HepG2 (cell line): Measurements from ENCODE around the gene KRTCAP2. TPM values are rescaled to one million over a fixed set of nuclear protein-coding genes. Genes with fewer than 3 reads are reported as not detected.

ENCODE experiments used
- ATRX ChIP-seq: sonication (generic); formaldehyde crosslinking; IDR thresholded peaks from 2 replicates; pipeline ENCODE4 v1.4.0; 2020; ENCODE audit warnings: missing genetic modification reagents, borderline replicate concordance
- CHCHD3 ChIP-seq: sonication (generic); formaldehyde crosslinking; IDR thresholded peaks from 2 replicates; pipeline ENCODE4 v1.8.0; 2022; ENCODE audit warnings: mild to moderate bottlenecking, missing genetic modification reagents, moderate library complexity
- ELF4 ChIP-seq: sonication (generic); formaldehyde crosslinking; IDR thresholded peaks from 2 replicates; pipeline ENCODE4 v1.5.0; 2020; ENCODE audit warnings: missing genetic modification reagents, mild to moderate bottlenecking, moderate library complexity, borderline replicate concordance
- GLI4 ChIP-seq: sonication (generic); formaldehyde crosslinking; IDR thresholded peaks from 2 replicates; pipeline ENCODE4 v1.5.1; 2020; ENCODE audit warnings: missing genetic modification reagents, mild to moderate bottlenecking, moderate library complexity, borderline replicate concordance
- MAZ ChIP-seq, 2 experiments: sonication (generic) in 1 of 2; formaldehyde crosslinking in 1 of 2; IDR thresholded peaks; 2 replicates each; pipeline versions ENCODE4 v1.5.0 to v1.6.1; 2012 to 2020; ENCODE audit warnings: low read depth in 2 of 2, mild to moderate bottlenecking in 2 of 2, borderline replicate concordance in 1 of 2, improper control_type of control experiment in 1 of 2, low read length in 1 of 2, missing genetic modification reagents in 1 of 2, moderate library complexity in 1 of 2
- MEF2D ChIP-seq: sonication (generic); formaldehyde crosslinking; IDR thresholded peaks from 2 replicates; pipeline ENCODE4 v1.5.1; 2020; ENCODE audit warnings: mild to moderate bottlenecking, missing genetic modification reagents
- MYC ChIP-seq: sonication (generic); formaldehyde crosslinking; IDR thresholded peaks from 2 replicates; pipeline ENCODE4 v1.9.0; 2021; ENCODE audit warnings: missing genetic modification reagents, borderline replicate concordance
- RELA ChIP-seq: sonication (generic); formaldehyde crosslinking; IDR thresholded peaks from 2 replicates; pipeline ENCODE4 v1.4.0; 2020; ENCODE audit warnings: missing genetic modification reagents
- RFX3 ChIP-seq: IDR thresholded peaks from 2 replicates; pipeline ENCODE4 v1.6.1; 2016; ENCODE audit warnings: missing biosample characterization, missing genetic modification reagents
- SOX5 ChIP-seq: IDR thresholded peaks from 2 replicates; pipeline ENCODE4 v1.6.1; 2016; ENCODE audit warnings: borderline replicate concordance
- TGIF2 ChIP-seq: IDR thresholded peaks from 2 replicates; pipeline ENCODE4 v1.6.1; 2016; ENCODE audit warnings: control low read depth, missing compliant biosample characterization
- TRIM24 ChIP-seq: sonication (generic); formaldehyde crosslinking; IDR thresholded peaks from 2 replicates; pipeline ENCODE4 v1.8.0; 2022; ENCODE audit warnings: mild to moderate bottlenecking, missing genetic modification reagents
- ZFP41 ChIP-seq: sonication (generic); formaldehyde crosslinking; IDR thresholded peaks from 2 replicates; pipeline ENCODE4 v1.4.0; 2020; ENCODE audit warnings: mild to moderate bottlenecking, missing genetic modification reagents, borderline replicate concordance
- ZNF713 ChIP-seq: sonication (generic); formaldehyde crosslinking; IDR thresholded peaks from 2 replicates; pipeline ENCODE4 v1.4.0; 2020; ENCODE audit warnings: mild to moderate bottlenecking, missing genetic modification reagents
- polyA plus RNA-seq, 8 experiments: library from polyadenylated mRNA; depleted of rRNA in 3 of 8; stranded (reverse) in 7 of 8; unstranded in 1 of 8; fragments of >200 nt; fragmentation: Illumina TruSeq in 4 of 8; extraction: Trizol in 4 of 8; gene quantifications; 2 replicates each; pipeline versions ENCODE4 v1.2.1 to v1.2.3, GENCODE V29; 2011 to 2016; ENCODE audit warnings: low read depth in 4 of 8, missing spikeins in 1 of 8, mixed read lengths in 1 of 8; ENCODE audit not compliant: insufficient read depth in 1 of 8
- total RNA-seq, 5 experiments: library from RNA; depleted of rRNA; stranded (reverse); fragments of >200 nt; fragmentation: Illumina TruSeq; extraction: Trizol; gene quantifications; 2 replicates each; pipeline ENCODE4 v1.2.3, GENCODE V29; 2016; ENCODE audit warnings: low read depth in 1 of 5
- TF ChIP-seq, protein P1 (sequence below): sonication (generic); formaldehyde crosslinking; IDR thresholded peaks from 2 replicates; pipeline ENCODE4 v1.5.0; 2020; ENCODE audit warnings: mild to moderate bottlenecking, missing genetic modification reagents
- TF ChIP-seq, protein P2 (sequence below): sonication (generic); formaldehyde crosslinking; IDR thresholded peaks from 2 replicates; pipeline ENCODE4 v1.9.0; 2021; ENCODE audit warnings: missing genetic modification reagents, borderline replicate concordance
- TF ChIP-seq, protein P3 (sequence below): sonication (generic); formaldehyde crosslinking; IDR thresholded peaks from 2 replicates; pipeline ENCODE4 v1.4.0; 2020; ENCODE audit warnings: mild to moderate bottlenecking, missing genetic modification reagents
- TF ChIP-seq, protein P4 (sequence below): IDR thresholded peaks from 2 replicates; pipeline ENCODE4 v1.6.1; 2018; ENCODE audit warnings: missing genetic modification reagents
- TF ChIP-seq, protein P5 (sequence below): IDR thresholded peaks from 2 replicates; pipeline ENCODE4 v1.6.1; 2016; ENCODE audit warnings: mild to moderate bottlenecking, missing biosample characterization, missing genetic modification reagents
- TF ChIP-seq, protein P6 (sequence below): sonication (generic); formaldehyde crosslinking; IDR thresholded peaks from 2 replicates; pipeline ENCODE4 v1.4.0; 2020; ENCODE audit warnings: mild to moderate bottlenecking, missing genetic modification reagents
- TF ChIP-seq, protein P7 (sequence below): sonication (generic); formaldehyde crosslinking; IDR thresholded peaks from 2 replicates; pipeline ENCODE4 v1.4.0; 2020; ENCODE audit warnings: low read depth, mild to moderate bottlenecking, missing genetic modification reagents

The KRTCAP2 gene
- total and polyA plus RNA-seq, 2 of the 13 experiments (the other 11 are each of a cell fraction or from before 2014, with no cell fraction given): 77.3 to 79.4 TPM

DNA sequence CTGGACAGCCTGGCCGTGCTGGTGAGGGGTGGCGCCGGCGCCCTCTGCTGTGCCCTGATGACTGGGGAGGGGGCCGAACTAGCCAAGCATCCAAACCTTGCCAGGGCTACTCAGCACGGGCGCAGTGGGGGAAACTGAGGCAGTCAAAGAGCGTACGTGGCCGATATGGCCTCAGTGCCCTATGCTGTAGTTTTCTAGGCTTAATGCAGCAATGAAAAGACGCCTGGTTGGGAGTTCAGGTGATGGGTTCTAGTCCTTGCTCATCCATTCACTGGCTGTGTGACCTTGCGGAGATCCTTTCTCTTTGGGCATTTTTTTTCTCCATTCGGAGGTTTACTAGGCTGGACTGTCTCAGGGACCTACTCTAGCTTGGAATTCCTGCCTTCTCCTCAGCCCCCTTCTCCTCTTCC is 36.2 kb upstream of the KRTCAP2 start (continued):
- no peak for TF ChIP-seq CHCHD3 (CRISPR knock-in tag)
- TF ChIP-seq, protein P1, sequence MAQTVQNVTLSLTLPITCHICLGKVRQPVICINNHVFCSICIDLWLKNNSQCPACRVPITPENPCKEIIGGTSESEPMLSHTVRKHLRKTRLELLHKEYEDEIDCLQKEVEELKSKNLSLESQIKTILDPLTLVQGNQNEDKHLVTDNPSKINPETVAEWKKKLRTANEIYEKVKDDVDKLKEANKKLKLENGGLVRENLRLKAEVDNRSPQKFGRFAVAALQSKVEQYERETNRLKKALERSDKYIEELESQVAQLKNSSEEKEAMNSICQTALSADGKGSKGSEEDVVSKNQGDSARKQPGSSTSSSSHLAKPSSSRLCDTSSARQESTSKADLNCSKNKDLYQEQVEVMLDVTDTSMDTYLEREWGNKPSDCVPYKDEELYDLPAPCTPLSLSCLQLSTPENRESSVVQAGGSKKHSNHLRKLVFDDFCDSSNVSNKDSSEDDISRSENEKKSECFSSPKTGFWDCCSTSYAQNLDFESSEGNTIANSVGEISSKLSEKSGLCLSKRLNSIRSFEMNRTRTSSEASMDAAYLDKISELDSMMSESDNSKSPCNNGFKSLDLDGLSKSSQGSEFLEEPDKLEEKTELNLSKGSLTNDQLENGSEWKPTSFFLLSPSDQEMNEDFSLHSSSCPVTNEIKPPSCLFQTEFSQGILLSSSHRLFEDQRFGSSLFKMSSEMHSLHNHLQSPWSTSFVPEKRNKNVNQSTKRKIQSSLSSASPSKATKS (CRISPR knock-in tag): no peak
- TF ChIP-seq, protein P2, sequence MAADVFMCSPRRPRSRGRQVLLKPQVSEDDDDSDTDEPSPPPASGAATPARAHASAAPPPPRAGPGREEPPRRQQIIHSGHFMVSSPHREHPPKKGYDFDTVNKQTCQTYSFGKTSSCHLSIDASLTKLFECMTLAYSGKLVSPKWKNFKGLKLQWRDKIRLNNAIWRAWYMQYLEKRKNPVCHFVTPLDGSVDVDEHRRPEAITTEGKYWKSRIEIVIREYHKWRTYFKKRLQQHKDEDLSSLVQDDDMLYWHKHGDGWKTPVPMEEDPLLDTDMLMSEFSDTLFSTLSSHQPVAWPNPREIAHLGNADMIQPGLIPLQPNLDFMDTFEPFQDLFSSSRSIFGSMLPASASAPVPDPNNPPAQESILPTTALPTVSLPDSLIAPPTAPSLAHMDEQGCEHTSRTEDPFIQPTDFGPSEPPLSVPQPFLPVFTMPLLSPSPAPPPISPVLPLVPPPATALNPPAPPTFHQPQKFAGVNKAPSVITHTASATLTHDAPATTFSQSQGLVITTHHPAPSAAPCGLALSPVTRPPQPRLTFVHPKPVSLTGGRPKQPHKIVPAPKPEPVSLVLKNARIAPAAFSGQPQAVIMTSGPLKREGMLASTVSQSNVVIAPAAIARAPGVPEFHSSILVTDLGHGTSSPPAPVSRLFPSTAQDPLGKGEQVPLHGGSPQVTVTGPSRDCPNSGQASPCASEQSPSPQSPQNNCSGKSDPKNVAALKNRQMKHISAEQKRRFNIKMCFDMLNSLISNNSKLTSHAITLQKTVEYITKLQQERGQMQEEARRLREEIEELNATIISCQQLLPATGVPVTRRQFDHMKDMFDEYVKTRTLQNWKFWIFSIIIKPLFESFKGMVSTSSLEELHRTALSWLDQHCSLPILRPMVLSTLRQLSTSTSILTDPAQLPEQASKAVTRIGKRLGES: no peak
- TF ChIP-seq, protein P3, sequence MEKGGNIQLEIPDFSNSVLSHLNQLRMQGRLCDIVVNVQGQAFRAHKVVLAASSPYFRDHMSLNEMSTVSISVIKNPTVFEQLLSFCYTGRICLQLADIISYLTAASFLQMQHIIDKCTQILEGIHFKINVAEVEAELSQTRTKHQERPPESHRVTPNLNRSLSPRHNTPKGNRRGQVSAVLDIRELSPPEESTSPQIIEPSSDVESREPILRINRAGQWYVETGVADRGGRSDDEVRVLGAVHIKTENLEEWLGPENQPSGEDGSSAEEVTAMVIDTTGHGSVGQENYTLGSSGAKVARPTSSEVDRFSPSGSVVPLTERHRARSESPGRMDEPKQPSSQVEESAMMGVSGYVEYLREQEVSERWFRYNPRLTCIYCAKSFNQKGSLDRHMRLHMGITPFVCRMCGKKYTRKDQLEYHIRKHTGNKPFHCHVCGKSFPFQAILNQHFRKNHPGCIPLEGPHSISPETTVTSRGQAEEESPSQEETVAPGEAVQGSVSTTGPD (CRISPR knock-in tag): no peak
- TF ChIP-seq ELF4: no peak
- TF ChIP-seq TGIF2 (CRISPR knock-in tag): no peak
- TF ChIP-seq, protein P4, sequence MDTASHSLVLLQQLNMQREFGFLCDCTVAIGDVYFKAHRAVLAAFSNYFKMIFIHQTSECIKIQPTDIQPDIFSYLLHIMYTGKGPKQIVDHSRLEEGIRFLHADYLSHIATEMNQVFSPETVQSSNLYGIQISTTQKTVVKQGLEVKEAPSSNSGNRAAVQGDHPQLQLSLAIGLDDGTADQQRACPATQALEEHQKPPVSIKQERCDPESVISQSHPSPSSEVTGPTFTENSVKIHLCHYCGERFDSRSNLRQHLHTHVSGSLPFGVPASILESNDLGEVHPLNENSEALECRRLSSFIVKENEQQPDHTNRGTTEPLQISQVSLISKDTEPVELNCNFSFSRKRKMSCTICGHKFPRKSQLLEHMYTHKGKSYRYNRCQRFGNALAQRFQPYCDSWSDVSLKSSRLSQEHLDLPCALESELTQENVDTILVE (CRISPR knock-in tag): no peak
- TF ChIP-seq, protein P5, sequence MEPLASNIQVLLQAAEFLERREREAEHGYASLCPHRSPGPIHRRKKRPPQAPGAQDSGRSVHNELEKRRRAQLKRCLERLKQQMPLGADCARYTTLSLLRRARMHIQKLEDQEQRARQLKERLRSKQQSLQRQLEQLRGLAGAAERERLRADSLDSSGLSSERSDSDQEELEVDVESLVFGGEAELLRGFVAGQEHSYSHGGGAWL (CRISPR knock-in tag): peak; percentile 11; the same call in 1 of the 2 replicates
- TF ChIP-seq ZNF713 (CRISPR knock-in tag): no peak
- TF ChIP-seq MYC: no peak
- no peak for TF ChIP-seq GLI4
- no peak for TF ChIP-seq ZFP41 (CRISPR knock-in tag)
- no peak for TF ChIP-seq RFX3 (CRISPR knock-in tag)
- TF ChIP-seq TRIM24 (CRISPR knock-in tag): no peak
- TF ChIP-seq MEF2D (CRISPR knock-in tag): no peak
- no peak for TF ChIP-seq ATRX (CRISPR knock-in tag)
- 0 out of 2 replicates have a peak, but pooled peaks have one; percentile 16 for TF ChIP-seq SOX5 (CRISPR knock-in tag)
- no peak; the same call in 1 of the 2 replicates for TF ChIP-seq MAZ (IDR thresholded peaks at IDR 0.05; ENCODE audit: borderline replicate concordance, low read depth, low read length)
- peak; percentile 30 for TF ChIP-seq MAZ (CRISPR knock-in tag; IDR thresholded peaks at IDR 0.05; ENCODE audit: low read depth)
- TF ChIP-seq, protein P6, sequence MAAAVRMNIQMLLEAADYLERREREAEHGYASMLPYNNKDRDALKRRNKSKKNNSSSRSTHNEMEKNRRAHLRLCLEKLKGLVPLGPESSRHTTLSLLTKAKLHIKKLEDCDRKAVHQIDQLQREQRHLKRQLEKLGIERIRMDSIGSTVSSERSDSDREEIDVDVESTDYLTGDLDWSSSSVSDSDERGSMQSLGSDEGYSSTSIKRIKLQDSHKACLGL (CRISPR knock-in tag): no peak
- TF ChIP-seq RELA (CRISPR knock-in tag): no peak
- TF ChIP-seq, protein P7, sequence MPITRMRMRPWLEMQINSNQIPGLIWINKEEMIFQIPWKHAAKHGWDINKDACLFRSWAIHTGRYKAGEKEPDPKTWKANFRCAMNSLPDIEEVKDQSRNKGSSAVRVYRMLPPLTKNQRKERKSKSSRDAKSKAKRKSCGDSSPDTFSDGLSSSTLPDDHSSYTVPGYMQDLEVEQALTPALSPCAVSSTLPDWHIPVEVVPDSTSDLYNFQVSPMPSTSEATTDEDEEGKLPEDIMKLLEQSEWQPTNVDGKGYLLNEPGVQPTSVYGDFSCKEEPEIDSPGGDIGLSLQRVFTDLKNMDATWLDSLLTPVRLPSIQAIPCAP (CRISPR knock-in tag): no peak
